K562 (cell line): ENCODE measurements around the gene LIMS2. TPM values are rescaled to one million over a fixed set of nuclear protein-coding genes. Genes with fewer than 3 reads are reported as not detected.

Source experiments
- ATAC-seq: fragments of 200-7000 bp; cut with Tn5 transposase; 3 replicates; pipeline ENCODE4 v1.9.1; 2020; ENCODE audit warnings: moderate library complexity
- BruUV-seq: library from RNA; stranded (reverse); fragments of 400-500 nt; replicated peaks from 2 replicates; lab custom pipeline; 2021; lab: Mats Ljungman, UMichigan
- CTCF ChIA-PET: fragments of 300-600 bp; formaldehyde crosslinking; extraction: SDS; loops from one replicate; lab custom pipeline; 2021; ENCODE audit warnings: low intra/inter-chr PET ratio; lab: Yijun Ruan, JAX
- POLR2A ChIA-PET: fragments of 300-600, 350-650 bp; sonication (Branson Sonifier 250); formaldehyde crosslinking; extraction: SDS; loops from one replicate; lab custom pipeline; 2021; ENCODE audit warnings: antibody characterized with exemption, inconsistent platforms; lab: Yijun Ruan, JAX
- DNase-seq, 4 experiments: peaks; one replicate each; pipeline versions ENCODE4 v3.0.0 to v3.0.0-alpha.2; 2011 to 2018; ENCODE audit warnings: low spot score in 3 of 4, mixed read lengths in 3 of 4; ENCODE audit errors: extremely low read depth in 1 of 4
- FAIRE-seq: peaks from 2 replicates; lab custom pipeline; 2011; peaks lifted over from hg19 to GRCh38; lab: Jason Lieb, UNC
- H2AFZ ChIP-seq: 2 replicates; pipeline ENCODE4 v1.6.0; 2011; ENCODE audit warnings: low read depth, low read length, control low read depth, inconsistent platforms
- H3K27ac ChIP-seq: fragments of 200-600 bp; 3 replicates; pipeline ENCODE4 v1.8.0; 2011; ENCODE audit warnings: low read depth, mild to moderate bottlenecking, control low read depth, inconsistent platforms, low read length, moderate library complexity, mixed read lengths; ENCODE audit errors: extremely low read depth
- H3K27me3 ChIP-seq, 2 experiments: fragments of 300-600 bp in 1 of 2; 2 replicates in 1 of 2; 3 replicates in 1 of 2; pipeline versions ENCODE4 v1.6.0 to v1.8.0; 2011; ENCODE audit warnings: inconsistent platforms in 2 of 2, low read length in 2 of 2, mild to moderate bottlenecking in 1 of 2, mixed read lengths in 1 of 2, moderate library complexity in 1 of 2; ENCODE audit not compliant: control insufficient read depth in 2 of 2, insufficient read depth in 2 of 2
- H3K36me3 ChIP-seq: fragments of 300-600 bp; 3 replicates; pipeline ENCODE4 v1.8.0; 2011; ENCODE audit warnings: mild to moderate bottlenecking, low read length, inconsistent platforms; ENCODE audit not compliant: control insufficient read depth, insufficient read depth
- H3K4me1 ChIP-seq, 2 experiments: fragments of 200-600 bp in 1 of 2; replicated peaks in 1 of 2; 2 replicates in 1 of 2; 3 replicates in 1 of 2; pipeline versions ENCODE4 v1.5.1 to v1.8.0; 2011; ENCODE audit warnings: inconsistent platforms in 2 of 2, low read length in 2 of 2, mild to moderate bottlenecking in 1 of 2, mixed read lengths in 1 of 2, moderate library complexity in 1 of 2; ENCODE audit not compliant: control insufficient read depth in 2 of 2, insufficient read depth in 2 of 2
- H3K4me2 ChIP-seq: 2 replicates; pipeline ENCODE4 v1.6.1; 2011; ENCODE audit warnings: low read length, control low read depth, inconsistent platforms, mixed read lengths; ENCODE audit not compliant: insufficient read depth
- H3K4me3 ChIP-seq: fragments of 200-600 bp; sonication (generic), shearing (Covaris generic); 2 replicates; pipeline ENCODE4 v1.5.1; 2016; ENCODE audit warnings: control low read depth, inconsistent platforms
- H3K79me2 ChIP-seq: fragments of 200-600 bp; 3 replicates; pipeline ENCODE4 v1.8.0; 2011; ENCODE audit warnings: low read length, inconsistent platforms; ENCODE audit not compliant: control insufficient read depth, insufficient read depth
- H3K9ac ChIP-seq, 2 experiments: 2 replicates each; pipeline versions ENCODE4 v1.6.0 to v1.6.1; 2011; ENCODE audit warnings: low read depth in 2 of 2, low read length in 2 of 2, control low read depth in 1 of 2, inconsistent platforms in 1 of 2, mild to moderate bottlenecking in 1 of 2, mixed read lengths in 1 of 2; ENCODE audit not compliant: insufficient read depth in 1 of 2
- H3K9me1 ChIP-seq: one replicate; pipeline ENCODE4 v1.6.0; 2011; ENCODE audit warnings: inconsistent platforms, mild to moderate bottlenecking, low read length, moderate library complexity; ENCODE audit not compliant: control insufficient read depth, insufficient read depth
- H3K9me3 ChIP-seq: replicated peaks from 2 replicates; pipeline ENCODE4 v1.5.1; 2011; ENCODE audit warnings: low read depth, low read length, inconsistent platforms; ENCODE audit not compliant: control insufficient read depth, insufficient read depth
- H4K20me1 ChIP-seq: replicated peaks from 2 replicates; pipeline ENCODE4 v1.6.1; 2011; ENCODE audit warnings: low read length, inconsistent platforms, mixed read lengths; ENCODE audit not compliant: control insufficient read depth, insufficient read depth
- ERF ChIP-seq: fragments of 450-650 bp; formaldehyde crosslinking; IDR thresholded peaks from 2 replicates; pipeline ENCODE4 v1.4.0; 2020; ENCODE audit warnings: mild to moderate bottlenecking, mixed read lengths
- FIP1L1 ChIP-seq: fragments of 200-400 bp; formaldehyde crosslinking; IDR thresholded peaks from 2 replicates; pipeline ENCODE4 v1.6.1; 2018; ENCODE audit warnings: mild to moderate bottlenecking, low read depth, low read length; ENCODE audit not compliant: poor library complexity, severe bottlenecking
- FOXA3 ChIP-seq, 2 experiments: fragments of 450-650 bp in 1 of 2; sonication (generic) in 1 of 2; formaldehyde crosslinking; IDR thresholded peaks in 1 of 2; conservative IDR thresholded peaks in 1 of 2; 2 replicates each; pipeline versions ENCODE4 v1.4.0 to v1.8.0; 2020 to 2022; ENCODE audit warnings: mild to moderate bottlenecking in 2 of 2, missing genetic modification reagents in 1 of 2
- JUNB ChIP-seq: fragments of 450-650 bp; formaldehyde crosslinking; conservative IDR thresholded peaks from 2 replicates; pipeline ENCODE4 v1.4.0; 2020; ENCODE audit warnings: mild to moderate bottlenecking
- NFIC ChIP-seq: fragments of 450-650 bp; IDR thresholded peaks from 2 replicates; pipeline ENCODE4 v1.6.1; 2017; ENCODE audit warnings: mild to moderate bottlenecking, inconsistent platforms
- NR3C1 ChIP-seq: sonication (generic); formaldehyde crosslinking; IDR thresholded peaks from 2 replicates; pipeline ENCODE4 v1.8.1; 2022; ENCODE audit warnings: missing genetic modification reagents
- NUFIP1 ChIP-seq: fragments of 450-650 bp; IDR thresholded peaks from 2 replicates; pipeline ENCODE4 v1.6.1; 2018; ENCODE audit not compliant: partially characterized antibody
- PHB2 ChIP-seq: fragments of 450-650 bp; IDR thresholded peaks from 2 replicates; pipeline ENCODE4 v1.6.1; 2017; ENCODE audit warnings: low read depth
- POLR2H ChIP-seq: IDR thresholded peaks from 2 replicates; pipeline ENCODE4 v1.6.1; 2016; ENCODE audit warnings: missing genetic modification characterization, low read depth, mild to moderate bottlenecking, control low read depth, missing compliant biosample characterization, moderate library complexity
- TAL1 ChIP-seq: fragments of 450-650 bp; IDR thresholded peaks from 2 replicates; pipeline ENCODE4 v1.6.1; 2016; ENCODE audit warnings: mild to moderate bottlenecking
- ZNF134 ChIP-seq: fragments of 250-450 bp; sonication (Bioruptor Pico); conservative IDR thresholded peaks from 2 replicates; pipeline ENCODE4 v1.4.0; 2020
- ZNF668 ChIP-seq: fragments of 250-450 bp; sonication (Bioruptor Pico); IDR thresholded peaks from 2 replicates; pipeline ENCODE4 v1.8.0; 2022; ENCODE audit warnings: mild to moderate bottlenecking, inconsistent platforms
- ZNF77 ChIP-seq: fragments of 250-450 bp; sonication (Bioruptor Pico); IDR thresholded peaks from 2 replicates; pipeline ENCODE4 v1.5.0; 2020
- WGBS: fragments of 100-300 bp; shearing (Covaris generic); methylation state at CpG from one replicate; pipeline ENCODE4 v1.1.6; 2016; ENCODE audit warnings: low coverage, mixed read lengths; ENCODE audit not compliant: insufficient coverage; ENCODE audit errors: missing lambda C conversion rate; 5-methylcytosine and 5-hydroxymethylcytosine counted together
- in situ Hi-C: fragments of 300-500 bp; cut with MboI; formaldehyde crosslinking; loops from 4 replicates; pipeline ENCODE4 v1.15.0; 2018; ENCODE audit warnings: inconsistent platforms, mixed read lengths
- intact Hi-C: fragments of 100-400 bp; cut with micrococcal nuclease; formaldehyde crosslinking; loops from 2 replicates; pipeline ENCODE4 v1.14.2; 2022
- polyA plus RNA-seq, 8 experiments: library from polyadenylated mRNA; depleted of rRNA in 4 of 8; stranded (reverse) in 5 of 8; unstranded in 3 of 8; fragments of >200 nt; fragmentation: Nextera tagmentation in 2 of 8; fragmentation: Illumina TruSeq in 1 of 8; extraction: Ambion mirVana in 2 of 8; extraction: Trizol in 1 of 8; gene quantifications; 2 replicates each; pipeline versions ENCODE4 v1.2.1 to v1.2.3, GENCODE V29; 2011 to 2014; ENCODE audit warnings: inconsistent platforms in 1 of 8, missing spikeins in 1 of 8
- total RNA-seq, 7 experiments: library from RNA; depleted of rRNA in 6 of 7; stranded (reverse); fragments of >200 nt in 6 of 7; fragmentation: Illumina TruSeq in 2 of 7; extraction: Trizol in 2 of 7; gene quantifications; 2 replicates each; pipeline versions ENCODE4 v1.2.1 to v1.2.3, GENCODE V29; 2011 to 2021; ENCODE audit warnings: low replicate concordance in 1 of 7
- TF ChIP-seq, protein P1 (sequence below): fragments of 250-450 bp; sonication (Bioruptor Pico); IDR thresholded peaks from 2 replicates; pipeline ENCODE4 v1.8.0; 2022; ENCODE audit warnings: moderate library complexity, mild to moderate bottlenecking, inconsistent platforms

The LIMS2 gene
- total and polyA plus RNA-seq, 9 of the 15 experiments (the other 6 are each of a cell fraction or from before 2014, with no cell fraction given) = 0.04 to 0.22 TPM; not detected in 7

GRCh38 chr2:127599211-127599610 is 76.1 kb downstream of the LIMS2 start:
- Histone ChIP-seq H3K27me3 (peaks cover 2 to 5% of the 10 kb centered on the region in 2 experiments; a peak in 3 of 5 replicates), H3K36me3 (no peaks in the 10 kb centered on the region), H3K4me2 (no peak overlapping the region), H3K9me3 (no peaks in the 10 kb centered on the region), H3K9ac (no peak overlapping the region), H3K4me3 (no peak overlapping the region), H3K79me2 (no peaks in the 10 kb centered on the region), H3K4me1 (peaks cover 0 to 4% of the 10 kb centered on the region in 2 experiments; a peak in 1 of 5 replicates), H4K20me1 (no peaks in the 10 kb centered on the region), H3K9me1 (no peaks in the 10 kb centered on the region), H2AFZ (no peak overlapping the region), H3K27ac (no peak overlapping the region)
- DNase-seq (no peak), FAIRE-seq (no peak), ATAC-seq (no peak)
- CTCF ChIA-PET = no interaction called here
- POLR2A ChIA-PET = no interaction called here
- in situ Hi-C loops (no loop called here), intact Hi-C loops (no loop called here)
- BruUV-seq = no TSS peak
- TF ChIP-seq ZNF668 (CRISPR knock-in tag) = no peak
- TF ChIP-seq, protein P1, sequence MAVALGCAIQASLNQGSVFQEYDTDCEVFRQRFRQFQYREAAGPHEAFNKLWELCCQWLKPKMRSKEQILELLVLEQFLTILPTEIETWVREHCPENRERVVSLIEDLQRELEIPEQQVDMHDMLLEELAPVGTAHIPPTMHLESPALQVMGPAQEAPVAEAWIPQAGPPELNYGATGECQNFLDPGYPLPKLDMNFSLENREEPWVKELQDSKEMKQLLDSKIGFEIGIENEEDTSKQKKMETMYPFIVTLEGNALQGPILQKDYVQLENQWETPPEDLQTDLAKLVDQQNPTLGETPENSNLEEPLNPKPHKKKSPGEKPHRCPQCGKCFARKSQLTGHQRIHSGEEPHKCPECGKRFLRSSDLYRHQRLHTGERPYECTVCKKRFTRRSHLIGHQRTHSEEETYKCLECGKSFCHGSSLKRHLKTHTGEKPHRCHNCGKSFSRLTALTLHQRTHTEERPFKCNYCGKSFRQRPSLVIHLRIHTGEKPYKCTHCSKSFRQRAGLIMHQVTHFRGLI = no peak
- TF ChIP-seq ERF = no peak
- no peak for TF ChIP-seq FOXA3 (CRISPR knock-in tag; conservative IDR thresholded peaks at IDR 0.05 in 1 of 2, IDR thresholded peaks at IDR 0.05 in 1 of 2)
- TF ChIP-seq JUNB (CRISPR knock-in tag) = no peak
- TF ChIP-seq ZNF77 (CRISPR knock-in tag) = no peak
- no peak for TF ChIP-seq NR3C1
- TF ChIP-seq PHB2 = no peak
- no peak for TF ChIP-seq POLR2H
- no peak for TF ChIP-seq ZNF134
- no peak for TF ChIP-seq TAL1
- no peak for TF ChIP-seq NUFIP1
- TF ChIP-seq NFIC = no peak
- TF ChIP-seq FIP1L1 = no peak
- 16% methylated on average over 3 of the region's 3 CpGs for WGBS
